Neuron (in vitro differentiated cells): ENCODE measurements around the gene IFI27L1.

Experiments
- H2AFZ ChIP-seq: one replicate; pipeline ENCODE4 v1.6.1; 2013; ENCODE audit warnings: low read depth, mild to moderate bottlenecking, inconsistent platforms, low read length, moderate library complexity
- H3K27me3 ChIP-seq: one replicate; pipeline ENCODE4 v1.6.1; 2013; ENCODE audit warnings: low read length; ENCODE audit not compliant: insufficient read depth
- H3K36me3 ChIP-seq: one replicate; pipeline ENCODE4 v1.6.1; 2013; ENCODE audit warnings: low read length; ENCODE audit not compliant: insufficient read depth
- H3K4me1 ChIP-seq: one replicate; pipeline ENCODE4 v1.6.1; 2013; ENCODE audit warnings: low read length; ENCODE audit not compliant: insufficient read depth
- H3K4me3 ChIP-seq: 2 replicates; pipeline ENCODE4 v1.5.1; 2013; ENCODE audit warnings: mild to moderate bottlenecking, low read length, moderate library complexity
- H3K9me3 ChIP-seq: one replicate; pipeline ENCODE4 v1.6.1; 2013; ENCODE audit warnings: low read length

The IFI27L1 gene

GRCh38 chr14:94115058-94115591, 34.0 kb downstream of the IFI27L1 start:
- no peaks in the 10 kb centered on the region for H3K9me3 ChIP-seq
- H3K4me3 ChIP-seq, result no peak overlapping the region
- H2AFZ ChIP-seq, result no peak overlapping the region
- no peaks in the 10 kb centered on the region for H3K27me3 ChIP-seq
- H3K4me1 ChIP-seq, result no peaks in the 10 kb centered on the region
- no peaks in the 10 kb centered on the region for H3K36me3 ChIP-seq

GRCh38 chr14:94115631-94116030, 34.5 kb downstream of the IFI27L1 start:
- H3K4me1 ChIP-seq, result no peaks in the 10 kb centered on the region
- H2AFZ ChIP-seq, result no peak overlapping the region
- H3K9me3 ChIP-seq, result no peaks in the 10 kb centered on the region
- H3K27me3 ChIP-seq, result no peaks in the 10 kb centered on the region
- no peaks in the 10 kb centered on the region for H3K36me3 ChIP-seq
- H3K4me3 ChIP-seq, result no peak overlapping the region

GRCh38 chr14:94116701-94117100, 35.6 kb downstream of the IFI27L1 start:
- no peaks in the 10 kb centered on the region for H3K36me3 ChIP-seq

GRCh38 chr14:94117856-94118255, 36.7 kb downstream of the IFI27L1 start:
- no peak overlapping the region for H2AFZ ChIP-seq
- peaks cover 4% of the 10 kb centered on the region for H3K27me3 ChIP-seq
- H3K4me3 ChIP-seq, result no peak overlapping the region
- no peaks in the 10 kb centered on the region for H3K4me1 ChIP-seq
- H3K9me3 ChIP-seq, result no peaks in the 10 kb centered on the region
- H3K36me3 ChIP-seq, result no peaks in the 10 kb centered on the region

More at GRCh38 chr14:94116701-94117100, 35.6 kb downstream of the IFI27L1 start:
- no peaks in the 10 kb centered on the region for H3K4me1 ChIP-seq
- no peak overlapping the region for H3K4me3 ChIP-seq
- no peaks in the 10 kb centered on the region for H3K27me3 ChIP-seq
- no peak overlapping the region for H2AFZ ChIP-seq
- no peaks in the 10 kb centered on the region for H3K9me3 ChIP-seq

- no peaks in the 10 kb centered on the region for H3K4me1 ChIP-seq
- H3K4me3 ChIP-seq, result no peak overlapping the region
- H2AFZ ChIP-seq, result no peak overlapping the region
- H3K36me3 ChIP-seq, result no peaks in the 10 kb centered on the region
- H3K9me3 ChIP-seq, result no peaks in the 10 kb centered on the region
- H3K27me3 ChIP-seq, result peaks cover 7% of the 10 kb centered on the region
Measured at GRCh38 chr14:94119071-94119470, 38.0 kb downstream of the IFI27L1 start.

- peaks cover 9% of the 10 kb centered on the region for H3K27me3 ChIP-seq
- no peak overlapping the region for H2AFZ ChIP-seq
- H3K9me3 ChIP-seq, result no peaks in the 10 kb centered on the region
- H3K4me1 ChIP-seq, result no peaks in the 10 kb centered on the region
- no peaks in the 10 kb centered on the region for H3K36me3 ChIP-seq
- no peak overlapping the region for H3K4me3 ChIP-seq
Measured at GRCh38 chr14:94120667-94121340, 39.7 kb downstream of the IFI27L1 start.

GRCh38 chr14:94121485-94121884, 40.4 kb downstream of the IFI27L1 start:
- Histone ChIP-seq H3K36me3 (no peaks in the 10 kb centered on the region), H3K9me3 (no peaks in the 10 kb centered on the region), H2AFZ (no peak overlapping the region), H3K4me3 (no peak overlapping the region), H3K27me3 (peaks cover 9% of the 10 kb centered on the region), H3K4me1 (no peaks in the 10 kb centered on the region)

- Histone ChIP-seq H3K4me3 (no peak overlapping the region), H3K27me3 (peaks cover 9% of the 10 kb centered on the region), H3K4me1 (no peaks in the 10 kb centered on the region), H2AFZ (no peak overlapping the region), H3K9me3 (no peaks in the 10 kb centered on the region), H3K36me3 (no peaks in the 10 kb centered on the region)
Measured at GRCh38 chr14:94122438-94122837, 41.3 kb downstream of the IFI27L1 start.

GRCh38 chr14:94123296-94123695, 42.2 kb downstream of the IFI27L1 start:
- H3K9me3 ChIP-seq, result no peaks in the 10 kb centered on the region
- H2AFZ ChIP-seq, result no peak overlapping the region
- no peaks in the 10 kb centered on the region for H3K36me3 ChIP-seq
- peaks cover 9% of the 10 kb centered on the region for H3K27me3 ChIP-seq
- H3K4me3 ChIP-seq, result no peak overlapping the region
- no peaks in the 10 kb centered on the region for H3K4me1 ChIP-seq

- Histone ChIP-seq H3K36me3 (no peaks in the 10 kb centered on the region), H3K27me3 (peaks cover 9% of the 10 kb centered on the region), H2AFZ (no peak overlapping the region), H3K4me1 (no peaks in the 10 kb centered on the region), H3K4me3 (no peak overlapping the region), H3K9me3 (no peaks in the 10 kb centered on the region)
Measured at GRCh38 chr14:94123868-94124267, 42.8 kb downstream of the IFI27L1 start.

- Histone ChIP-seq H3K27me3 (peaks cover 9% of the 10 kb centered on the region), H3K36me3 (no peaks in the 10 kb centered on the region), H3K9me3 (no peaks in the 10 kb centered on the region), H2AFZ (no peak overlapping the region), H3K4me3 (no peak overlapping the region), H3K4me1 (peaks cover 1% of the 10 kb centered on the region)
Measured at GRCh38 chr14:94124582-94125377, 43.7 kb downstream of the IFI27L1 start.

GRCh38 chr14:94125659-94126418, 44.7 kb downstream of the IFI27L1 start:
- H3K4me1 ChIP-seq, result peaks cover 8% of the 10 kb centered on the region
- H2AFZ ChIP-seq, result no peak overlapping the region
- H3K27me3 ChIP-seq, result peaks cover 9% of the 10 kb centered on the region
- H3K9me3 ChIP-seq, result no peaks in the 10 kb centered on the region
- no peak overlapping the region for H3K4me3 ChIP-seq
- no peaks in the 10 kb centered on the region for H3K36me3 ChIP-seq

- no peak overlapping the region for H2AFZ ChIP-seq
- peaks cover 9% of the 10 kb centered on the region for H3K27me3 ChIP-seq
- no peaks in the 10 kb centered on the region for H3K36me3 ChIP-seq
- no peak overlapping the region for H3K4me3 ChIP-seq
- peaks cover 8% of the 10 kb centered on the region for H3K4me1 ChIP-seq
- H3K9me3 ChIP-seq, result no peaks in the 10 kb centered on the region
Measured at GRCh38 chr14:94126419-94126677, 45.2 kb downstream of the IFI27L1 start.
